ENCODE measurements around the gene GKN2. TPM values are rescaled to one million over a fixed set of nuclear protein-coding genes. Genes with fewer than 3 reads are reported as not detected.
"Not testable (repeated sequence)": the region's sequence is repeated elsewhere in the genome, so short reads cannot be mapped to it uniquely, and the experiment has no call there.

GKN2 gene
- polyA plus RNA-seq, 1 donor, result not detected

DNA sequence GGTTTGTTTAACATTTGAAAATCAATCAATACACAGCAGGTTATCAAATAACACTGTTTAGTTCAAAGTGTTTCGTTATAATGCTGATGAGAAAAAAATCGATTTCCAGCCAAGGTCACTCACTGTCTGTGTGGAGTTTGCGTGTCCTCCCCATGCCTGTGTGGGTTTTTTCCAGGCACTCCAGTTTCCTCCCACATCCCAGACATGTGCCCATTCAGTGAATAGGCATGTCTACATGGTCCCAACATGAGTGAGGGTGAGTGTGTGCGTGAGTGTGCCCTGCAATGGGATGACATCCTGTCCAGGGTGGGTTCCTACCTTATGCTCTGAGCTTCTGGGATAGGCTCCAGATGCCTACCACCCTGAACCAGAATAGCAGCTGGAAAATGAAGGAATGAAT lies 8.7 kb upstream of the GKN2 start:
- DNase-seq, result no peak

DNA sequence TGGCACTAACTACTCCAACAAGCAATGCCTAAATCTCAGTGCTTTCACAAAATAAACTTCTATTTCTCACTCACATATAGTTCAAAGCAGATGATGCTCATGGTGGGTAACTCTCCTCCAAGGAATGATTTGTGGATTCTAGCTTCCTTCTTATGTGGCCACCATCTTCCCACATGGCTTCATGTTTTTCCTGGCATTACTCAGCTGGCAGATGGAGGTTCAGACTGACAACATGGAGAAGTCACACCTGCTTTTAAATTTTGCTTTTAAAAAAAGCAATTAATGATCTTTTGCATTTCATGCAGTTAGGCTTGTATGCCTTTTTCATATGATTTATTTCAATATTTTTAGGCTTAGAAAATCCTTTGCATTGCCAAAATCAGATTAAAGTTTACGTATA lies 6.3 kb upstream of the GKN2 start:
- no peak for DNase-seq

DNA sequence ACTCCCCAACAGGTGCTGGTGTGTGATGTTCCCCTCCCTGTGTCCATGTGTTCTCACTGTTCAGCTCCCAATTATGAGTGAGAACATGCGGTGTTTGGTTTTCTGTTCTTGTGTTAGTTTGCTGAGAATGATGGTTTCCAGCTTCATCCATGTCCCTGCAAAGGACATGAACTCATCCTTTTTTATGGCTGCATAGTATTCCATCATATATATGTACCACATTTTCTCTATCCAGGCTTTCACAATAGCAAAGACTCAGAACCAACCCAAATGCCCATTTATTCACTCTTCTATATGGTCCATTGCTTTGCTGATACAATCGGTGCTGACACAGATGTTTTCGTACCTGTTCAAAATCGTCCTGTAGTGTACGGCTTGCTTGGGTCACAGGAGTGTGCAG lies 2.7 kb upstream of the GKN2 start:
- DNase-seq, result not testable (repeated sequence)

DNA sequence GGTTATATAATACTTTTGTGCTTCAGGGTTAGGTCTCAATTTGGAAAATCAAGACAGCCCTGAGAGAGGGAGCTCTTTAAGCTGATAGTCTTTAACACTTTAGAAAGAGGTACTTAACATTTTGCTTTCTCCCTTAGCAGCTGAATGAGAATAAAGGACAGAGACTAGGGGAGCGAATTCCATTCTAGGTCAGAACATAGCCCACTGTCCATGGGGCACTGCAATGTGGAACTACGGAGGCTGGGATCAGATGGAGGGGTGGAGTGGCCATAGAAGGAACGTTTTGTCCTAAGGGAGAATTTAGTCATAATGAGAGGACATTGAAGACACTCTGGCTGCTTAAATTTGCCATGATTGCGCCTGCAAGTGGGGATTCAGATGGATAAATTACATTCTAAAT lies 794 bp downstream of the GKN2 start:
- no peak for DNase-seq

DNA sequence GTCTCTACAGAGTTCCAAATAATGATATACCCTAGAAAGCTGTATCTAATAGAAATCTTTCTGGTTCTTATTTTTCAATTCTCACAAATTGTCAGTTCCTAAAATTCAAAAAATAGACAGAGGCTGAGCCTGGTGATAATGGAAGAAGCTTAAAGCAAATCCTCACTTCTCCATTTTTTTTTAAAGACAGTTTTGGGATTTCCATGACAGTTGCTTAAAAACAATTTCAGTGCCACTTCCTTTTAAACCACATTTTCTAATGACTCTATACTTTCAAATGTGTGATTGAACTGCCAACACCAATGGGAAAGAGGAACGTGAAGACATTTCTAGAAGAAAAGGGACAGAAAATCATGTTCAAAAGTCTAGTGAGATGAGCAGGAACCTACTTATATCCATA lies 4.0 kb downstream of the GKN2 start:
- no peak for DNase-seq

DNA sequence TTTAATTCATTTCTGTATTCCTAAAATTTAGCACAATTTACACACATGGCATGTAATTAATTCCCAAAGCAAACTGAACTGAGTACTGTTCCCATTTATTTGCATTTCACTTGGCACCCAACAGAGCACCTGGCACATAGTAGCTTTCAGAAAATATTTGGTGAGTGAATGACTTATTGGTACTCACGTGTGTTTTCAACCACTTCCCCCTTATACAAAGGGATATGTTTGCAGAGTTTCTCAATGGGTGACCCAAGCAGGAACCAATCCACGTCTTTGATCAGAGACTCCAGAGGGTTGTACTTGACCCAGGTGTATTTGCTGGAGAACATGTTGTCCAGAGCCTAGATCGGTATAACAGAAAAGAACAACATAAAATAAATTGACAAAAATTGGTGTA lies 6.6 kb downstream of the GKN2 start:
- no peak for DNase-seq

DNA sequence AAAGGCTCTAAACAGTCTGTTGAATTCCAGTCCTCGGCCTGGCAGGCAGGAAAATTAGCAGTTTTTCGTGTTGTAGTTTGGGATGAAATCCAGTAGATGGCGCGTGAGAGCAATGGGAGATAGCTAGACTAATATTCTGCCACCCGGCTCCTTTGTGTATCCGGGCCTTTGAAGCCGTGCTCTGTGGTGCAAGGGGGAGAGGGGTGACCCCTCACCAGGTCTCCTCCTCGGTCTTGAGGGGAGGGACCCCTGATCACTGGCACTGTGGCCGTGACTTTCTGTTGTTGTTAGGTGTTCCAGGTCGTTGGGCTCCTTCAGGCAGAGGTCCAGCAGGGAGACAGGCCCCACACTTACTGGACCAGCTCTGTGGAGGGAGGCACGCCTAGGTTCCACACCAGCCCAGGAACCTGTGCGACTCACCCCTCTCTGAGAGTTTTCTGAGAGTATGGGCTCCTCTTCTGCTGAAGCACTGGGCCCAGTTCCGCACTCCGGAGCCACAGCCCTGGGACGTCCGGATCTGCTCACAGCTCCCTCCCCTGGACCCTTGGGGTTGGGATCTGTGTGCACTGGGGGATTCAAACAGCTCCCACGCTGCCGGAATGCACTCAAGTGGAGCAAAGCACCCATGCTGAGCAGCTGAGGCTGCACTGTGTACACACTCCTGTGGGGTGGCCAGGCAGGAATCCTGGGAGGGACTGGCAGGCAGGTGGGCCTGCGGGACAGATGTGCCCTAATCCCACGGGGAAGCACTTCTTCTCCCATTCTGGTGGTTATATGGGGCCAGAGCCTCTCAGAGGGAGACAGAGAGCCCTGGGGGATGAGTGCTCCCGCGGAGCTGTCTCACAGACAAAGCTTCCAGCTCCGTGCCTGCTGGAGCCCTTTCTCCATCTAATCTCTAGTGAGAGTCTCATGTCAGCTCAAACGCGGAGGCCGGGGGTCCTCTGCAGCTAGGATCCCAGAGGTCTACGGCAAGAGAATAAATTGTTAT lies 8.8 kb downstream of the GKN2 start:
- peak; percentile 87 for DNase-seq

DNA sequence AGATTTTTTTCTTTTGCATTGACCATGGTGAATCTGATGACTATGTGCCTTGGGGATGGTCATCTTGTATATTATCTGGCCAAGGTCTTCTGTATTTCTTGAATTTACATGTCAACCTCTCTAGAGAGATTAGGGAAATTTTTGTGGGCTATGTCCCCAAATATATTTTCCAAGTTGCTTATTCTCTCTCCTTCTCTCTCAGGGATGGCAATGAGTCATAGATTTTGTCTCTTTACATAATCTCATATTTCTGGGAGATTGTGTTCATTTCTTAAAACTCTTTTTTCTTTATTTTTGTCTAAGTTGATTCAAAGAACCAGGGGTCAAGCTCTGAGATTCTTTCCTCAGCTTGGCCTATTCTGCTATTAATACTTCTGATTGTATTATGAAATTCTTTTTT lies 9.9 kb downstream of the GKN2 start:
- no peak for DNase-seq

DNA sequence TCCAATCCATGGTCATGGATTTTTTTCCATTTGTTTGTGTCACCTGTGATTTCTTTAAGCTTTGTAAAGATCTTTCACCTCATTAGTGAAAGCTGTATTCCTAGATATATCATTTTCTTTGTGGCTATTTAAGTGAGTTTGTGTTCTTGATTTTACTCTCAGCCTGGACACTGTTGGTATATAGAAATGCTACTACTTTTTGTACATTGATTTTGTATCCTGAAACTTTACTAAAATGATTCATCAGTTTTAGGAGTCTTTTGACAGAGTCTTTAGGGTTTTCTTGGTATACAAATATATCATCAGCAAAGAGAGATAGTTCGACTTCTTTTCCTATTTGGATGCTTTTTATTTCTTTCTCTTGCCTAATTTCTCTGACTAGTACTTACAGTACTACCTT lies 12.3 kb downstream of the GKN2 start:
- no peak for DNase-seq

DNA sequence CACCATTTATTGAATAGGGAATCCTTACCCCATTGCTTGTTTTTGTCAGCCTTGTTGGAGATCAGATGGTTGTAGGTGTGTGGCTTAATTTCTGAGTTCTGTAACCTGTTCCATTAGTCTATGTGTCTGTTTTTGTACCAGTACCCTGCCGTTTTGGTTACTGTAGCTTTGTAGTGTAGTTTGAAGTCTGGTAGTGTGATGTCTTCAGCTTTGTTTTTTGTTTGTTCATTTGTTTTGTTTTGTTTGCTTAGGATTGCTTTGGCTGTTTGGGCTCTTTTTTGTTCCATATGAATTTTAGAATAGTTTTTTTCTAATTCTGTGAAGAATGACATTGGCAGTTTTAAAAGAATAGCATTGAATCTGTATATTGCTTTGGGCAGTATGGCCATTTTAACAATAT lies 12.7 kb downstream of the GKN2 start:
- no peak for DNase-seq

DNA sequence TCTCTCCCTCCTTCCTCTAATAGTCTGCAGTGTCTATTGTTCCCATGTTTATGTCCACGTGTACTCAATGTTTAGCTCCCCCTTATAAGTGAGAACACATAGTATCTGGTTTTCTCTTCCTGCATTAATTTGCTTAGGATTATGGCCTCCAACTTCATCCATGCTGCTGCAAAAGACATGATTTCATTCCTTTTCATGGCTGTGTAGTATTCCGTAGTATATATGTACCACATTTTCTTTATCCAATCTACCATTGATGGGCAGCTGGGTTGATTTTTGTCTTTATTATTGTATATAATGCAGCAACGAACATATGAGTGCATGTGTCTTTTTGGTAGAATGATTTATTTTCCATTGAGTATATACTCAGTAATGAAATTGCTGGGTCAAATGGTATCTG lies 13.8 kb downstream of the GKN2 start:
- no peak for DNase-seq

DNA sequence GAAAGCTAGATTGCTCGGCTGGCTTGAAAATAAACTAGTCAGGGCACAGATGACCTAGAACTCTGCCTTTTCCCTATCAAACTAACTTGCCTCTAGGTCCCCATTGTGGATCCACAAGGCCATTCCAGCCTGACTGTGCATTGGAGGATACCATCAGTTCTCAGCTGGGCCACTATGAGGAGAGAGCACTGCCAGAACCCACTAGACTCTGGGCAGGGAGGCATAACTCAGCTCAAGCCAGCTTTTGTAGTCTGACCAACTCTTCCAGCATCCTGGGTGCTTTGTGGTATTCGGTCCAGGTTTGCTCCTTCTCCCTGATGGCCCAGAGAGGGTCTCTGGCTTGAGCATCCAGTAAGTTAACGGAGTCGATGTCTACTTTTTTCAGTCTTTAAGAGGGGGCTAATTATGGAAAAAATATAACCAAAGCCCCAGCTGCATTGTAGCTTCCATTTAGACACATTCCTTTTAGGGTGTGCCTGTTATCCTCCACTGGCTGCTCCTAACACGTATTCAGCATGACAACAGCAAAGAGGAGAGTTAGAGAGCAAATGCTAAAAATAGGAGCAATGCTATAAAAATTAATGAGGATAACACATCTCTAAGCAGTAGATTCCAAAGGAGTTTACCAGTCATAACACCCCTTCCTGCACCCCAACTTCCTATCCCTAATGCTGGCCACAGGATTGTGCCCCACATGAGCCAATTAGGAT lies 15.2 kb downstream of the GKN2 start:
- DNase-seq, result no peak

DNA sequence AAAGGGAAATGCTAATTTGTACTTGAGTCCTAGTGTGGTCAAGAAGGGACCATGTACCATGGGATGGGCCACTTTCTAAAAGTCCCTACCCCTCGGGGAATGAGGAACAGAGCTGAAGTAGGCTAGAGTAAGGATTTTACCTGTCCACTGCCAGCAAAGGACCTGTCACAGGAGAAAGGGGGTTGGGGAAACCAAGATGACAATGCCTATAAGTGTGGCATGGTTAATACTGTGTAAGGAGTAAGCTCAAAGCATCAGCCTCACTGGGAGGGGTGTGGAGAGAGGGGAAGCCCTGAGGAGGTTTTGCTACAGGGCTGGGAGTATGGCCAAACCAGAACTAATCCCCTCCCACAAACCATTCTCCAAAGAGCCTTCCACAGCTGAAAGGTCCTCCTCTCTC lies 15.8 kb downstream of the GKN2 start:
- DNase-seq, result no peak

DNA sequence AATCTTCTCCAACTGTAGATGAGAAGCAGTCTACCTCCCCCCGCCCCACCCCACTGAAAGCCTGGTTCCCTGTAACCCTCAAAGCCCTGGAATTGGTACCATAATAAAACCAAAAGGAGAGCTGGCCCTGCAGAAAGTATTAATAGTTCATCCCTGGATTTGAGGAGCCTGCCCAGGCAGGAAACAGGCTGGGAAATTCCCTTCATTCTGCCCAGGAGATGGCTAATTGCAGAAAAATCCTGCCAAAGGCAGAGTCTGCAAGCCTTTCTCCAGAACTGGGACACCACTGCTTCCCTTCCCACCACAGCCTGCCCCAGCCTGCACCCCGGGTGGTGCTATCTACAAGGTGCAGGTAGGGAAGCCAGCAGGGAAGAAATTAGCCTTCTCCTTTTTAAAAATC lies 16.3 kb downstream of the GKN2 start:
- no peak for DNase-seq

DNA sequence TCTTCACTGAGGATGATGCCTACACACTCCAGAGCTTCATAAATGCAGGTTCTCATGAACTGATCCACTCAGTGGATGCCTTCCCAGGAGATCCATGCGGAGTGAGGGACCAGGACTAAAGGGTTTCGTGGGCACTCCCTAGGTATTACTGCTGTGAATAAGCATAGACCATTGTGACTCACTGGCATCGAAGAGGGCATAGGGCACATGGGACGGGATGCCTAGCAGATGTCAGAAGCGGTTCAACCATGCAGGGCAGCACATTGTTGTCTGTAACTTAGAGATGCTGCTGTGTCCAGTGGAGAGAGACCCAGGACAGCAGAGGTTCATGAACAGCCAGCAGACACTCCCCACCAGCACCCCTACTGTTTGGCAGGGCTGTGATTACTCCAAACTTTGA lies 17.2 kb downstream of the GKN2 start:
- DNase-seq, result no peak

DNA sequence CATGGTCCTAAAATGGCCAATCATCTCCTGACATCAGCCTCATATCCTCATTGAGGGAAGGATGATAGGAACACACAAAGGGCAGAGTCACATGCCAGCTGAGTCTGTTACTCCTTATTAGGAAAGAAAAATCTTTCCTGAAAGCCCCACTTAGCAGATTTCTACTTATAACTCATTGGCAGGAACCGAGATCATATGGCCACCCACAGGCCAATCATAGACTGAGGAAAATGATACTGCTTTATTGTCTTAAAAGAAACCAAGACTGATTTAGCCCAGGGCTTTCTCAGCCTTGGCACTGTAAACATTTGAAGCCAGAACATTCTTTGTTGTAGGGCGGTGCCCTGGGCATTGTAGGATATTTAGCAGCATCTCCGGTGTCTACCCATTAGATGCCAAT lies 18.7 kb downstream of the GKN2 start:
- no peak for DNase-seq

DNA sequence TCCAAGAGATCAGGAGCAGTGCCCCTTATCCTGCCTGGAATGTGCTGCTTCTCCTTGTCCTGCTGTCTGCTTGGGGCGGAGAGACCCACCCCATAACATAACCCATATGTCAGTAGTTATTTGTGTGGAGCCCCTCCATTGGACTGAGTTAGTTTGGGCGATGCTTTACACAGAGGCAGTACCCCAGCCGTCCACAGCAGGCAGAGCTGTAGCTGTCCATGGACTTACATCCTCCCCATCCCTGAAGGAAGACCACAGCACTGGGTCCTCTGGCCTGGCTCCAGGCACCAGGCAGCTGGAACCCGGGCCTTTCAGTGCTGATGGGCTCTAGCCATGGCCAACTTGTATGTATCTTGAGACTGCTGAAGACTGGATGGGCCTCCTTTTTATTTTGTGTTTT lies 20.3 kb downstream of the GKN2 start:
- DNase-seq, result no peak

DNA sequence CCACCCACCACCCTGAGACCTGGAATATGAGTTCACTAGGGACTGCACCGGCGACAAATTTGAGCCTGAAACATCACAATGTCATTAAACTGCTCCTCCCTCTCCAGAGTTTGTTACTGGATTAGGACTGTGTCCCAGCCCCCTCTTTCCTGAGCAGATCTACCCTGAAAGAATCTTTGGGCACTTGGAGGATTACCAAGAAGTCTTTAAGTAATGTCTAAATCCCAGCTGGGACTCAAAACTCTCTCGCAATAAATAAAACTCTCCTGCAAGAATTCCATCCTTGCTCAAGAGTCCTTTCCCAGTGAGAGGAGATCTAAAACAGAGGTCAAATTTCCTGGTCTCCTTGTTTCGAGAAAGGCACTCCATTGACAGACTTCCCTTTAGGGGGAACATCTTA lies 20.9 kb downstream of the GKN2 start:
- no peak for DNase-seq

DNA sequence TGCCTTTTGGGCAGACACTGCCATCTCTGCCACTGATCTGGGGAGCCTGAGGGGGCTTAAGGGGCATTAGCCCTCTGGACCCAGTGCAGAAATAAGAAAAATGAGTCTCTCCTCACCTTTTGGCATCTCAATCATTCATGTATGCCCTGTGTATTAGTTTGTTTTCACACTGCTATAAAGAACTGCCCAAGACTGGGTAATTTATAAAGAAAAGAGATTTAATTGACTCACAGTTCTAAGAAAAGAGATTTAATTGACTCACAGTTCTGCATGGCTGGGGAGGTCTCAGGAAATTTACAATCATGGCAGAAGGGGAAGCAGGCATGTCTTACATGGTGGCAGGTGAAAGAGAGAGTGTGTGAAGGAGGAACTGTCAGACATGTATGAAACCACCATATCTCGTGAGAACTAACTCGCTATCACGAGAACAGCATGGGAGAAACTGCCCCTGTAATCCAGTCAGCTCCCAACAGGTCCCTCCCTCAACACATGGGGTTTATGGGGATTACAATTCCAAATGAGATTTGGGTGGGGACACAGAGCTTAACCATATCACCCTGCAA lies 21.5 kb downstream of the GKN2 start:
- DNase-seq, result no peak

DNA sequence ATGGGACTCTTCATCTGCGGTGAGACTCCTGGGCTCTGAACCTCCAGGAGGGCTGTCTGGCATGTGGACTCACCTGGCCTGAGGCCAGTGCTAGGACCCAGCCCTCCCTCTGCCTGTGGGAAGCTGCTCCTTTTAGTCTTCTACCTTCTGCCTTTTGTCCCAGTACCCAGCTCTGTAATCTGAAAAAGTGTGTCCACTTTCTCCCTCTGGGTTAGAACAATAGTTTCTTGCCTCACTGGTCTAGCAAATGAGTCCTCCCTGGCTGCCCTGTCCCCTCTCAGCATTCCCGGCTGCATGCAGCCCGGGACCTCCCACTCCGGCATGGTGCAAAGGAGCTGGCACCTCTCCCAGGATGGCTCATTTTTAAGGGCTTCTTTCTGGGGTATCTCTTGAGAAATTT lies 25.9 kb downstream of the GKN2 start:
- DNase-seq, result no peak

DNA sequence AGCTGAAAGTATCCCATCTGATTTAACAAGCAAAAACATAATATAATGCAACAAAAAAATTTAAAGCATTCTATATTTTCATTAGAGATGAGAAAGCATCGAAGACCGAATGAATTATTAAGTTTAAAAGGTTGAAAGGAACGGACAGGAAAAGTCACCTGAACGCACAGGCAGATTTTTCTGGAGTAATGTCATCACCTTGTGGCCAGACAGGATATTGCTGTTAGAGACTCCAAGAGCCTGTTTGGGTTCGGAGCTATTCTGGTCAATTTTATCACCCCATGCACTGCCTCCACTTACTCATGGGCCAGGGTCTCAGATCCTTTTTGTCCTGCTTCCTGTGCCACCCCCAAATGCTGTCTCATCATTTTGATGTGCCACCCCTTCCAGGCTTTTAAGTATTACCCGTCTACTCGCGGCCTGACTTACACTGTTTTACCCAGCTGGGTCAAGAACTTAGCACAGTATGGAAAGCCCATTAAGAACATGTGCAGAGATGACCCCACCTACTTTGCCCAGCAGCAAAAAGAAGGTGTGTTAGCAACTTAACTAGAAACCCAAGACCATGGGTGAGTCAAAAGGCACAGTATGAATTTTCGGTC lies 27.3 kb downstream of the GKN2 start:
- DNase-seq, result peak; percentile 51

DNA sequence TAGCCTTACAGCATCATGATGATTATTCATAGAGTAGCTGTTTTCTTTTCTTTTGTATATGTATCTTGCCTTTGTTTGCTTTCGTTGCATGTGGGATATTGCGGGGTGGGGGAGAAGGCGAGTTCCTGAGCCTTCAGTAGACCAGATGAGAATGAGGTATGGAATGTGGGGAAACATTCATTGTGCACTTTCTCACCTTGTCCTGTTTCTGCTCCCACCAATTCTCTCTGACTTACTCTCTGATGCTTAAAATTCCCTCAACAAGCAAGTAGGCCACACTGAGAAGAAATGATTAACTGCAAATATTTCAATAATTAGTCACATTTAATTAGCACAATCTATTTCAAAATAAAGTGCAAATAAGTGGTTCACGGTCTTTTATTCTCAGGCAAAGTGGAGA lies 31.0 kb downstream of the GKN2 start:
- DNase-seq, result no peak
